Endothelial cell of umbilical vein (primary cell): ENCODE measurements around the gene AHRR.

Experiments used
- EZH2 ChIP-seq: IDR thresholded peaks from 2 replicates; pipeline ENCODE4 v1.6.1; 2012; ENCODE audit warnings: borderline replicate concordance, low read depth, mild to moderate bottlenecking, moderate library complexity, low read length, inconsistent platforms; ENCODE audit not compliant: severe bottlenecking
- POLR2A ChIP-seq: IDR thresholded peaks from 2 replicates; pipeline ENCODE4 v1.6.1; 2012; ENCODE audit warnings: low read depth, mild to moderate bottlenecking, control low read depth, low read length
- TF ChIP-seq, protein P1 (sequence below), 2 donors: IDR thresholded peaks; 1 replicate in 1 of 2; 2 replicates in 1 of 2; pipeline ENCODE4 v1.5.1; 2011; ENCODE audit warnings: low read length in 2 of 2, mild to moderate bottlenecking in 2 of 2, moderate library complexity in 2 of 2, control low read depth in 1 of 2, inconsistent platforms in 1 of 2, low read depth in 1 of 2; ENCODE audit not compliant: insufficient read depth in 1 of 2; ENCODE audit errors: extremely low read depth in 1 of 2
- TF ChIP-seq, protein P2 (sequence below): IDR thresholded peaks from 2 replicates; pipeline ENCODE4 v1.6.1; 2011; ENCODE audit not compliant: insufficient read depth, insufficient read length

DNA sequence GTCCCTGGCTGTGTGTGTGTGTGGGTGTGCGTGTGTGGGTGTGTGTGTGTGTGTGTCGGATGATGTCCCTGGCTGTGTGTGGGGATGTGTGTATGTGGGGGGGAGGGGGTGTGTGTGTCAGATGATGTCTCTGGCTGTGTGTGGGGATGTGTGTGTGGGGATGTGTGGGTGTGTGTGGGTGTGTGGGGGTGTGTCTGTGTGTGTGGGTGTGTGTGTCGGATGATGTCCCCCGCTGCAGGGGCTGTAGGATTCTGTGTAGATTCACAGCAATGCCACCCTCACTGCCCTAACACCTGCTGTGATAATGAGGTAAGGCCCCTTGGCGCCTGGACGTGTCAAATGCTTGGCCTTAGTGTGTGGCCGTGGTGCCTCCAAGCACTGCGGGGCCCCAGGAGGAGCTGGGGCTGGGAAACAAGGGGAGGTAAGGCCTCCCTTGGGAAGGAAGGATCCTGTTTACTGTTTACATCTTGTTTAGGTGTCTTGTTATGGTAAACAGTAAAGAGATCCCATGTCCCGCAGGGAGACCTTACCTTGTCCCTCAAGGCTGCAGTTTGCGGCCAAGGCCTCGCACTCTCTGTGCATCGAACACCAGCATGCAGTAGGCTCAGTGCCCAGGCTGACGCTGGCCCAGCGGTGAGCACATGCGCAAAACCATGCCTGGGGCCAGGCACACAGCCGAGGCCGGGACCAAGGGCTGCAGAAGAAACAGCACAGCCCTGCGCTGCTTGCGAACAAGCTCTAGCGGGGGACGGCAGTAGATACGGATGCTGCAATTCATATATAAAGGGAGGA is 24.1 kb downstream of the AHRR start:
- TF ChIP-seq, protein P1, sequence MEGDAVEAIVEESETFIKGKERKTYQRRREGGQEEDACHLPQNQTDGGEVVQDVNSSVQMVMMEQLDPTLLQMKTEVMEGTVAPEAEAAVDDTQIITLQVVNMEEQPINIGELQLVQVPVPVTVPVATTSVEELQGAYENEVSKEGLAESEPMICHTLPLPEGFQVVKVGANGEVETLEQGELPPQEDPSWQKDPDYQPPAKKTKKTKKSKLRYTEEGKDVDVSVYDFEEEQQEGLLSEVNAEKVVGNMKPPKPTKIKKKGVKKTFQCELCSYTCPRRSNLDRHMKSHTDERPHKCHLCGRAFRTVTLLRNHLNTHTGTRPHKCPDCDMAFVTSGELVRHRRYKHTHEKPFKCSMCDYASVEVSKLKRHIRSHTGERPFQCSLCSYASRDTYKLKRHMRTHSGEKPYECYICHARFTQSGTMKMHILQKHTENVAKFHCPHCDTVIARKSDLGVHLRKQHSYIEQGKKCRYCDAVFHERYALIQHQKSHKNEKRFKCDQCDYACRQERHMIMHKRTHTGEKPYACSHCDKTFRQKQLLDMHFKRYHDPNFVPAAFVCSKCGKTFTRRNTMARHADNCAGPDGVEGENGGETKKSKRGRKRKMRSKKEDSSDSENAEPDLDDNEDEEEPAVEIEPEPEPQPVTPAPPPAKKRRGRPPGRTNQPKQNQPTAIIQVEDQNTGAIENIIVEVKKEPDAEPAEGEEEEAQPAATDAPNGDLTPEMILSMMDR (IDR thresholded peaks at IDR 0.05; ENCODE audit: extremely low read depth in 1 of 2, insufficient read depth in 1 of 2, low read depth in 1 of 2, low read length in 2 of 2), result no peak
- no peak for TF ChIP-seq EZH2
- TF ChIP-seq, protein P2, sequence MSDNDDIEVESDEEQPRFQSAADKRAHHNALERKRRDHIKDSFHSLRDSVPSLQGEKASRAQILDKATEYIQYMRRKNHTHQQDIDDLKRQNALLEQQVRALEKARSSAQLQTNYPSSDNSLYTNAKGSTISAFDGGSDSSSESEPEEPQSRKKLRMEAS, result no peak
- TF ChIP-seq POLR2A, result no peak
